ENCODE results near the gene DDX47. TPM values are rescaled to one million over a fixed set of nuclear protein-coding genes. Genes with fewer than 3 reads are reported as not detected.

DDX47 gene
- total and polyA plus RNA-seq, 2 experiments from 2014 or later = 42.0 to 67.6 TPM

GRCh38 chr12:12811343-12811742 is 1.8 kb upstream of the DDX47 start:
- Histone ChIP-seq H3K27me3 (no peaks in the 10 kb centered on the region), H3K4me1 (ENCODE audit: low read depth) (peaks cover 19% of the 10 kb centered on the region), H3K27ac (no peak overlapping the region), H3K4me3 (no peak overlapping the region), H3K36me3 (peaks cover 12% of the 10 kb centered on the region), H3K9me3 (ENCODE audit: low read depth) (no peaks in the 10 kb centered on the region)
- no peak for TF ChIP-seq CTCF (IDR thresholded peaks at IDR 0.05; ENCODE audit: low read depth, low read length)
- DNase-seq (ENCODE audit: low read depth in 1 of 2, low spot score in 1 of 2) = no peak

- Histone ChIP-seq H3K4me1 (ENCODE audit: low read depth) (peaks cover 19% of the 10 kb centered on the region), H3K27ac (no peak overlapping the region), H3K36me3 (peaks cover 12% of the 10 kb centered on the region), H3K4me3 (no peak overlapping the region), H3K27me3 (no peaks in the 10 kb centered on the region), H3K9me3 (ENCODE audit: low read depth) (no peaks in the 10 kb centered on the region)
- DNase-seq (ENCODE audit: low read depth in 1 of 2, low spot score in 1 of 2) = no peak
- no peak for TF ChIP-seq CTCF (IDR thresholded peaks at IDR 0.05; ENCODE audit: low read depth, low read length)
Observed at GRCh38 chr12:12812174-12812573, 972 bp upstream of the DDX47 start.

- no peak overlapping the region for H3K27ac ChIP-seq
- no peak overlapping the region for H3K4me3 ChIP-seq
- DNase-seq (ENCODE audit: low read depth in 1 of 2, low spot score in 1 of 2) = no peak
Observed at GRCh38 chr12:12812618-12813119, 477 bp upstream of the DDX47 start.

GRCh38 chr12:12817616-12818015 is 4.5 kb downstream of the DDX47 start:
- Histone ChIP-seq H3K27me3 (no peaks in the 10 kb centered on the region), H3K36me3 (peaks cover 30% of the 10 kb centered on the region), H3K9me3 (ENCODE audit: low read depth) (no peaks in the 10 kb centered on the region), H3K27ac (no peak overlapping the region), H3K4me3 (no peak overlapping the region), H3K4me1 (ENCODE audit: low read depth) (peaks cover 10% of the 10 kb centered on the region)
- no peak for DNase-seq (ENCODE audit: low read depth in 1 of 2, low spot score in 1 of 2)
- no peak for TF ChIP-seq CTCF (IDR thresholded peaks at IDR 0.05; ENCODE audit: low read depth, low read length)

More at GRCh38 chr12:12812618-12813119, 477 bp upstream of the DDX47 start:
- Histone ChIP-seq H3K9me3 (ENCODE audit: low read depth) (no peaks in the 10 kb centered on the region), H3K27me3 (no peaks in the 10 kb centered on the region), H3K4me1 (ENCODE audit: low read depth) (peaks cover 19% of the 10 kb centered on the region), H3K36me3 (peaks cover 12% of the 10 kb centered on the region)
- TF ChIP-seq CTCF (IDR thresholded peaks at IDR 0.05; ENCODE audit: low read depth, low read length) = no peak

- peaks cover 41% of the 10 kb centered on the region for H3K36me3 ChIP-seq
Observed at GRCh38 chr12:12818701-12819100, 5.6 kb downstream of the DDX47 start.

More at GRCh38 chr12:12818701-12819100, 5.6 kb downstream of the DDX47 start:
- DNase-seq (ENCODE audit: low read depth in 1 of 2, low spot score in 1 of 2) = no peak
- Histone ChIP-seq H3K4me3 (no peak overlapping the region), H3K4me1 (ENCODE audit: low read depth) (peaks cover 10% of the 10 kb centered on the region), H3K9me3 (ENCODE audit: low read depth) (no peaks in the 10 kb centered on the region), H3K27me3 (no peaks in the 10 kb centered on the region), H3K27ac (no peak overlapping the region)
- no peak for TF ChIP-seq CTCF (IDR thresholded peaks at IDR 0.05; ENCODE audit: low read depth, low read length)
